ENCODE data around the gene SH3GL1. TPM values are rescaled to one million over a fixed set of nuclear protein-coding genes. Genes with fewer than 3 reads are reported as not detected.

Gene SH3GL1
- total RNA-seq, 3 donors from 2014 or later: 25.6 to 52.5 (median 33.8) TPM

DNA sequence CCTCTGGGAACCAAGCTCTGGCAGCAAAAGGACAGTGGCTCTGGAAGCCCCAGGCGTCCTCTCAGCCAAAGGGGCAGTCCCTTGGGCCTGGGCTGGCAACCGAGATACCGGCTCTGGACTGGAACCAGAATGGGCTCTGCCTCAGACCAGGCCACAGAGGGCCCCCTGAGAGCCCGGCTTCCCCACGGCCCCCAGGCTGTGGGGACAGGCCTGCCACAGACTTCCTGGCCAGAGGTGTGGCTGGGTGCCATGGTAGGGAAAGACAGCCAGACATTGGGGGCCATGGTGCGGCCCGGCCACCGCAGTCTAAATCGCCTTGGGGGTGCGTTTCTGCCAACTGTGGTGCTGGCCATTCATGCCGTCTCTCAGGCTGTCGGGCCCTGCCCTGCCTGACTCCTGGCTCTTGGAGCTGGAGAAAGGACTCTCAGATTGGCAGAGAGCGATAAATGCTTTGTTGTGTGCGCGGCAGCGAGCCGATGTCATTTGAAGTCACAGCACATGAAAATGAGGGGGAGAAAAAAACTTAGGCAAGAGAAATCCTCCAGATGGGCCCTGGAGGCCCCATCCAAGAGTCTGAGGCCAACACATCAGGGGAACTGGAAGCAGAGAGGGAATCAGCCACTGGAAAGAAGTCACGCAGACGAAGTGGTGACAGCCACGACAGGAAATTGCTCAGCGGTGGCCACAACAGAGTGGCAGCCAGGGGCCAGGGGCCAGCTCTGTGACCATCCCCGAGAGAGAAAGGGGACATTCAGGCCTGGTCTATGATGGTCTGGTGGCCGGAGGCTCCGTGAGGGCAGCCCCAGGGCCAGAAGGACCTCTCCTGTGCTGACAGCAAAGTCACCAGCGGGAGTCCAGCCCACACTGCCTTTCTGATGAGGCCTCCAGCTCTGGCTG lies 26.5 kb downstream of the SH3GL1 start:
- Histone ChIP-seq H3K27me3 (no peaks in the 10 kb centered on the region), H3K36me3 (no peaks in the 10 kb centered on the region), H3K4me3 (peak overlapping the region in 1 of 3 donors; percentile 26), H3K27ac (peak overlapping the region; percentile 88 to 93), H3K4me1 (peaks cover 37 to 80% of the 10 kb centered on the region in 2 donors), H3K9me3 (no peaks in the 10 kb centered on the region)
- no peak for DNase-seq (ENCODE audit: low spot score in 2 of 2)
- intact Hi-C loops (cut with DNase I; ENCODE audit: low total_unique reads): no loop called here
- TF ChIP-seq POLR2AphosphoS5 (IDR thresholded peaks at IDR 0.05) (no peak), CTCF (IDR thresholded peaks at IDR 0.05) (no peak), POLR2A (IDR thresholded peaks at IDR 0.05) (no peak)

GRCh38 chr19:4373013-4373367 lies 27.4 kb downstream of the SH3GL1 start:
- no peaks in the 10 kb centered on the region for H3K9me3 ChIP-seq
- H3K27me3 ChIP-seq: no peaks in the 10 kb centered on the region
- peak overlapping the region; percentile 88 to 93 for H3K27ac ChIP-seq
- no peak overlapping the region for H3K4me3 ChIP-seq
- no peak for TF ChIP-seq CTCF (IDR thresholded peaks at IDR 0.05)
- no peak for TF ChIP-seq POLR2AphosphoS5 (IDR thresholded peaks at IDR 0.05)
- no peak for TF ChIP-seq POLR2A (IDR thresholded peaks at IDR 0.05)
- DNase-seq (ENCODE audit: low spot score in 2 of 2): no peak
- H3K36me3 ChIP-seq: no peaks in the 10 kb centered on the region
- intact Hi-C loops (cut with DNase I; ENCODE audit: low total_unique reads): no loop called here
- H3K4me1 ChIP-seq: peaks cover 46 to 85% of the 10 kb centered on the region in 2 donors

DNA sequence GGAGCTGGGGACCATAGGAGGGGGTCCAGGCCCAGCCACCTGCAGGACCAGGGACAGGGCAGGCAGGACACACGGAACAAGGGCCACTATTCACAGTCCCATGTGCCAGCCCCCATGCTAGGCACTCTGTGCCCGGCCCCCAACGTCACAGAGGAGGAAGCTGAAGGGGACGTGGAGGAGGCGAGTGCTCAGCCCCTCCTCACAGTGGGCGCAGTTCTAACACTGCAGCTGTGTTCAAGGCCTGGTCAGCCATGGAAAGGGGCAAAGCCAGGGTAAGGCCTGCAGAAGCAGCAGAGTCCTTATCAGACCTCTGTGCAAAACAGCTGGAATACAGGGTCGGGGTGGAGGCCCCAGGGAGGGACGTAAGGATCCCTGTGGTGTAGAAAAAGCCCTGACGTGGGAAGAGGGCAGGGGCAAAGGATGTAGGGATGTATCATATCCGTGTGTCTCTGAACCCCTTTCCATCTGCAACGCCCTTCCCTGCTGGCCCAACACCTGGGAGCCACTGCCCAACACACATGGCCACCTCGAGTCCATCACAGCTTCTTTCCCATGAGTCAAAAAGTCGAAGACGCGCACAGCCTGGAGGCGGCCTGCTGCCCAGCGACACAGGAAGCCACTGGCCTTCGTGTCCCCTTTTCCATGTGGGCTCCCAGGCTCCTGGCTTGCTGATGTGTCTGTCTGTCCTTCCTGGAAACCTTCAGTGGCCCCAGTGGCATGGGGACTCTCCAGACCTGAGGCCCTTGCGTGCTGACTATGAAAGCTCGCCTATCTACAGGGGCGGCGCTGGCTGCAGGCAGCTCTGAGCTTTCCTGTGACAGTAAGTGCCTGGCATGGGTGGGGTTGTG lies 28.0 kb downstream of the SH3GL1 start:
- peak overlapping the region; percentile 88 to 93 for H3K27ac ChIP-seq
- H3K27me3 ChIP-seq: no peaks in the 10 kb centered on the region
- H3K4me3 ChIP-seq: no peak overlapping the region
- no peaks in the 10 kb centered on the region for H3K36me3 ChIP-seq
- no peak for TF ChIP-seq CTCF (IDR thresholded peaks at IDR 0.05)
- no peak for TF ChIP-seq POLR2A (IDR thresholded peaks at IDR 0.05)
- TF ChIP-seq POLR2AphosphoS5 (IDR thresholded peaks at IDR 0.05): no peak
- DNase-seq (ENCODE audit: low spot score in 2 of 2): no peak
- no peaks in the 10 kb centered on the region for H3K9me3 ChIP-seq
- intact Hi-C loops (cut with DNase I; ENCODE audit: low total_unique reads): no loop called here
- peaks cover 47 to 86% of the 10 kb centered on the region in 2 donors for H3K4me1 ChIP-seq

DNA sequence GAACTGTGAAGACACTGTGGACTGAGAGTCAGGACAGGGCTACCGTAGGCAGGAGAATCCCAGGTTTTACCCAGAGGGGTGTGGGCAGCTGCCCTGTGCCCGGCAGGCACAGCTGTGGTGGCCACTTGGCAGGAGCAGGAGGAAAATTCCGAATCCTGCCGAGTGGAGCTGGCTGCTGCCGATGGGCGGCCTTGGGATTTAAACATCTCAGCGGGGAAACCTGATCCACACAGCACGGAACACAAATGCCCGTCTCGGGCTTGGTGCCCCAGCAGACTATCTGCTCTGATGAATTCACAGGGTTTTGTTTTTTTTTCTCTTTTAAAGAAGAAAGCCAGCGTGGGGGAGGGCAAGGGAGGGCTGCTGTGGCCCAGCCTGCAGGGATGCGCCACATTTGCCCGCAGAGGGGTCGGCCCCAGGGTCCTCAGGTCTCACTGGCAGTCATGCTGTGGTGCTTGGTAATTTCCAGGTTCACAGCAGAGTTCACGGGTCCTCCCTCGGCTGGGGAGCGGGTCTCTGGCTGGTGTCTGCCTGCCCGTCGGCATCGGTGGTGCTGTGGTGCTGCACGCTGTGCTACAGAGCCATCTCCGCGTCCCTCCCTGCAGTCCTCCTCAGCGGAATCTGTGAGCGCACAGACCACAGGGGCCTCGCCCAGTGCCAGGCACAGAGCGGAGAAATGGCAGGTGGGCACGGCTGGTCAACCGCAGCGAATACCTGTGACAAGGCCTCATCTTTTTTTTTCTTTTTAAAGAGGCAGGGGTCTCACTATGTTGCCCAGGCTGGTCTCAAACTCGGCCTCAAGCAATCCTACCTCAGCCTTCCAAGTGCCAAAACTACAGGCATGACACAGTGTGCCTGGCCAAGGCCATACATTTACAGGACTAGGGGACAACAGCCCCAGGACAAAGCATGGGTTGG lies 28.8 kb downstream of the SH3GL1 start:
- no peak for TF ChIP-seq CTCF (IDR thresholded peaks at IDR 0.05)
- H3K27me3 ChIP-seq: no peaks in the 10 kb centered on the region
- H3K27ac ChIP-seq: peak overlapping the region; percentile 6 to 93
- no peaks in the 10 kb centered on the region for H3K36me3 ChIP-seq
- DNase-seq (ENCODE audit: low spot score in 2 of 2): no peak
- intact Hi-C loops (cut with DNase I; ENCODE audit: low total_unique reads): no loop called here
- H3K4me1 ChIP-seq: peaks cover 47 to 80% of the 10 kb centered on the region in 2 donors
- H3K9me3 ChIP-seq: no peaks in the 10 kb centered on the region
- H3K4me3 ChIP-seq: no peak overlapping the region

Data from breast epithelium (tissue), 4 donors.